ENCODE data around the gene UQCRQ.
"Not testable (repeated sequence)": the region's sequence is repeated elsewhere in the genome, so short reads cannot be mapped to it uniquely, and the experiment has no call there.

UQCRQ gene

DNA sequence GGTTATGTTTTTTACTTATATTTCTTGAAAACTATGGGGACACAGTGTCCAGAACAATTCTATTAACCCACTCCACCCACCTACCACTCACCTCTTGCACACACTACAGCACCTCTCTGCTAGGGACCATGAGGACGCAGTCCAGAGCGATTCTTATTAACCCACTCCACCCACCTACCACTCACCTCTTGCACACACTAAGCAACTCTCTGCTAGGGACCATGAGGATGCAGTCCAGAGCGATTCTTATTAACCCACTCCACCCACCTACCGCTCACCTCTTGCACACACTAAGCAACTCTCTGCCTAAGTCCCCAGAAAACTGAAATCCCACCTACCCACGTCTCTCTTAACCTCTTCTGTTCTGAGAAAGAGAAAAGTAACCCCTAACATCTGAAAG is 33.8 kb upstream of the UQCRQ start:
- DNase-seq (ENCODE audit: low read depth in 2 of 2), result no peak

GRCh38 chr5:132834057-132834456 is 32.4 kb upstream of the UQCRQ start:
- no peak for DNase-seq (ENCODE audit: low read depth in 2 of 2)

GRCh38 chr5:132836852-132837251 is 29.6 kb upstream of the UQCRQ start:
- no peak for DNase-seq (ENCODE audit: low read depth in 2 of 2)

- DNase-seq (ENCODE audit: low read depth in 2 of 2), result no peak
These were observed 28.6 kb upstream of the UQCRQ start for GRCh38 chr5:132837868-132838267.

GRCh38 chr5:132838516-132839282 is 27.7 kb upstream of the UQCRQ start:
- DNase-seq (ENCODE audit: low read depth in 2 of 2), result no peak

- no peak for DNase-seq (ENCODE audit: low read depth in 2 of 2)
These were observed 26.8 kb upstream of the UQCRQ start for GRCh38 chr5:132839426-132840301.

DNA sequence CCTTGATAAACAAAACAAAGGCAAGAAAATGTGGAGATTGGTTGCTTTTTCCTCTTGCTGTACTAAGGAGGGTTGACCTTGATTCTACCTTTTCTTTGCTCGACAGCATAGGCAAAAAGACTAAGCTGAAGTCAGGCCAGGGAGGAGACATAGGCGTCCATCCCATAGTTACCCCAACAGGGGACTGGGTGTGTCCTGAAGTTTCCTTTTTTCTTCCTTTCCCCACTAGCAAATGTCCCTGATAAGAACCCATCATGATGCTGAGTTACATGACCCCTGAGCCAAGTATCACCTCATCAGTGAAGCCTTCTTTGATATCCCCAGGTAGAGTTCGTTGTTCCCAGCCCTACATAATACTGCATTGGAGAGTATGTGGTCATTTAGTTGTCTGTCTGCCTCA is 26.1 kb upstream of the UQCRQ start:
- DNase-seq (ENCODE audit: low read depth in 2 of 2), result no peak

DNA sequence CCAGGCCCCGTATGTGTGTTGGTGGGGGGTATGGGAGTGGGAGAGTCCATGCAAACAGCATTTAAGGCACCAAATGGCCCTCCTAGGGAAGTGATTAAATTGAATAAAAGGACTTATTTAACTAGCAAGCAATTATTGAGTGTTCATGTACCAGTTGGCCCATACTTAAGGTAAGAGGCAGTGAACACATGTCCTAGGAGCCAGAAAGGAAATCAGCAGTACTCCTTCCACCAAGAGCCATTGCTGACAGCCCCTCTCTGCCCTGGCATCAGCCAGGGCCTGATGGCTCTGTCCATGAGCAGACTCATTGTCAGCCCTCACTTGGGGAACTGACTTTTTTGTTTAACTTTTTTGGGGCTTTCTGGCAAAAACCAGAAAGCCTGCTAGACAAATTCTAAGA is 25.5 kb upstream of the UQCRQ start:
- no peak for DNase-seq (ENCODE audit: low read depth in 2 of 2)

- DNase-seq (ENCODE audit: low read depth in 2 of 2), result no peak
These were observed 25.1 kb upstream of the UQCRQ start for GRCh38 chr5:132841305-132841704.

- DNase-seq (ENCODE audit: low read depth in 2 of 2), result no peak
These were observed 18.2 kb upstream of the UQCRQ start for GRCh38 chr5:132848270-132848669.

DNA sequence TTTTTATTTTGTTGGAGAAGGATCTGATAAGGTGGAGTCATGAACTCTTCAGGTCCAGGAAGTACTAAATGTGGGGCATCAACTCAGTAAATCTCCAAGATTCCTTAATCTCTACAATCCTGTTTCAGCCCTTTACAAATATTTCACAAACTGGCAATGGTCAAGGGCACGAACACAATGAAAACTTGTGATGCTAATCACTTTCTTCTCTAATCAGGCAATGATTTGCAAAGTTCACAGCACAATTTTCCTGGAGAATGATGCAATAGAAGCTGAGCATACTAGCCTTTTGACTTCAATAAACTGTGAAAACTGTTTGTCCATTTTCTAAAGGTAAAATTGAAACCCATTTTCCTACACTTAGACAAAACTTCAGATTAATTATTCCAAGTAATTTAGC is 17.1 kb upstream of the UQCRQ start:
- DNase-seq (ENCODE audit: low read depth in 2 of 2), result no peak

GRCh38 chr5:132850066-132850465 is 16.4 kb upstream of the UQCRQ start:
- DNase-seq (ENCODE audit: low read depth in 2 of 2), result no peak

DNA sequence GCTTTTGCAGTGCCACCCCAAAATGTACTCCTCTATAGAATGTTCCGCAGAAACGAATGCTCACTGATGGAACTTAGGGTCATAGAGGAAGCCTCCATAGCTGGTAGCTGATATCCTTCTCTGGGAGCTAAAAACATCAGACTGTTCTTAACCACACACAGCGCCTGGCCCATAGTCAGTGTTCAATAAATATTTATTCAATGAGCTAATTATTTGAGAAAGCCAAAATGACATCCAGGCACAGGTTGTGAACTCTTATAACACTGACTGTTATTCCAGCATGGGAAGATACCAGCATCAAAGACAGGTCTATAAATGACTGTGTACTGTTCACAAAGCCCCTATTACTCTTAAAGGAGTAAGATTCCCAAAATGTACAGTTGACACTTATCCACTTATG is 13.1 kb upstream of the UQCRQ start:
- no peak for DNase-seq (ENCODE audit: low read depth in 2 of 2)

DNA sequence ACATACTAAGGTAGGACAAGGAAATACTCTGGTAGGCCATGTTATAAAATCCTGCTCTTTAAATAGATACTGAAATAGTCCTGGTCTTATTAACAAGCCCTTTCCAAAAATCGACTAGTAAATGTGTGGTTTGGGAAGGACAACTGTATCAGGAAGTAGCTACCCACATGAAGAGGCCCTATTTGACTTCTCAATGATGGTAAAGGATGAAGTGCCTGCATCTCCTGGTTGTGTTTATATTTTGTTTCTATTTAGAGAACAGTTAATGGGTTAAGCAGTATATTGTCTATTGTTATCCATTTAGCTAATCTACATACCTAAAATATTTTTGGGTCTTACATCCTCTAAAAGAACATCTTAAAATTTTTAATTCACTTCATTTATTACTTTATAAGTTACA is 12.7 kb upstream of the UQCRQ start:
- no peak for DNase-seq (ENCODE audit: low read depth in 2 of 2)

- no peak for DNase-seq (ENCODE audit: low read depth in 2 of 2)
These were observed 12.1 kb upstream of the UQCRQ start for GRCh38 chr5:132854301-132854700.

GRCh38 chr5:132854992-132855391 is 11.4 kb upstream of the UQCRQ start:
- DNase-seq (ENCODE audit: low read depth in 2 of 2), result not testable (repeated sequence)

GRCh38 chr5:132856011-132856410 is 10.4 kb upstream of the UQCRQ start:
- no peak for DNase-seq (ENCODE audit: low read depth in 2 of 2)

- no peak for DNase-seq (ENCODE audit: low read depth in 2 of 2)
These were observed 6.5 kb upstream of the UQCRQ start for GRCh38 chr5:132859889-132860437.

GRCh38 chr5:132860742-132861141 is 5.7 kb upstream of the UQCRQ start:
- no peak for DNase-seq (ENCODE audit: low read depth in 2 of 2)

- no peak for DNase-seq (ENCODE audit: low read depth in 2 of 2)
These were observed 637 bp upstream of the UQCRQ start for GRCh38 chr5:132865668-132866341.

GRCh38 chr5:132867046-132867451 is 607 bp downstream of the UQCRQ start:
- DNase-seq (ENCODE audit: low read depth in 2 of 2), result no peak

DNA sequence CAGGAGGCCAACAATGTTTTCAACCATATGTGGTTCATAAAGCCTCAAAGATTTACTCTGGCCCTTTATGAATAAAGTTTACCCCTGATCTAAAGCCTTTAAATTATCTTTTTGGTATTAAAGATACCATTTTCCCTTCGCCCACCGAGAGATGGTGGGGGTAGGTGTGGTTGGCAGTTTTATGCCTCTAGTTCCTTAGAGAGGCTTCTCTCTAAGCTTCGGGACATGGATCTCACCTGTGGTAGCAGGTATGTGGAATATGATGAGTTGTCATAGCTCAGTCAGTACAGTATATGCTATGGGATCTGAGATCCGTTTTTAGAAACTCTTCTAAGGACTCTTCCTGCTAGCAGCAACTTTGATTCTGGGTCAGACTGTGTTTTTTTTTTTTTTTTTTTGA is 2.3 kb downstream of the UQCRQ start:
- DNase-seq (ENCODE audit: low read depth in 2 of 2), result no peak
